ENCODE data around the gene CACNA2D4. TPM values are rescaled to one million over a fixed set of nuclear protein-coding genes. Genes with fewer than 3 reads are reported as not detected.

CACNA2D4 gene
- polyA plus RNA-seq, 1 experiment, result 0.22 TPM

DNA sequence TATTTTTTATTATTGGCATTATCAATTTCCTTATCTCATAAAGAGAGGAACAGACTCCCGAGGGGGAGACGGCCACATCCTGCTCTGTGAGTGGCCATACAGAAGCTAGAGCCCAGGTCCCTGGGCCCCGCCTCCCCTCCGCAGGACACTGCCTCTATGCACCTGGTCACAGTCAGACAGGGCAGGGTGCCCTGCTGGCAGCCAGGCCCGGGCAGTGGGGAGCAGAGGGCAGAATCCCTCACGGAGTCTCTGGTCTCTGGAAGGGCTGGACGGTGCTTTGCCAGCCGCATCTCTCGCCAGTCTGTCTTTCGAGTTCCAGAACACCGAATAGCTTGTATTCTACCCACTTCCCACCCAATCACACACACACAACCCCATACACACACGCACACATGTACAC, 16.4 kb upstream of the CACNA2D4 start:
- POLR2A ChIA-PET, result no interaction called here

DNA sequence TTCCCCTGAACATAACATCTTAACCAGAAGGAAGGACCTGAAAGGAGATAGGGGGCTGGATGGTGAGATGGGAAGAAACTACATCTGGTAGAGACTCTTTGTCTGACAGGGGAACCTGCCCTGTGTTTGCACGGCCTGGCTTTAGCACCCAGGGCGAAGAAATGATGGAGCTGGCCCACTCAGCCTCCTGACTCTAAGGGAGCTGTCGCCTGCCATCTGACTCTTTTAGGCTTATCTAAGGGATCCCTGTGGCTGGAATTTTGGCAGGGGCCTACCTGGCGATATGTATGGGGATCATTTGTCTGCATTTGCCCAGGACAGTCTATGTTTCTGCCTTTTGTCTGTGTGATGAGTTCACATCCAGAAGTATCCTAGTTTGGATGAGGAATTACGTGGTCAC, 15.6 kb upstream of the CACNA2D4 start:
- ChIA-PET CTCF (no interaction called here), POLR2A (interaction anchor here (0.6 kb wide), 1 partner anchor 16 kb away, joined by 7 read pairs; the partner anchor contains the start of gene CACNA2D4)
- TF ChIP-seq, protein P1, sequence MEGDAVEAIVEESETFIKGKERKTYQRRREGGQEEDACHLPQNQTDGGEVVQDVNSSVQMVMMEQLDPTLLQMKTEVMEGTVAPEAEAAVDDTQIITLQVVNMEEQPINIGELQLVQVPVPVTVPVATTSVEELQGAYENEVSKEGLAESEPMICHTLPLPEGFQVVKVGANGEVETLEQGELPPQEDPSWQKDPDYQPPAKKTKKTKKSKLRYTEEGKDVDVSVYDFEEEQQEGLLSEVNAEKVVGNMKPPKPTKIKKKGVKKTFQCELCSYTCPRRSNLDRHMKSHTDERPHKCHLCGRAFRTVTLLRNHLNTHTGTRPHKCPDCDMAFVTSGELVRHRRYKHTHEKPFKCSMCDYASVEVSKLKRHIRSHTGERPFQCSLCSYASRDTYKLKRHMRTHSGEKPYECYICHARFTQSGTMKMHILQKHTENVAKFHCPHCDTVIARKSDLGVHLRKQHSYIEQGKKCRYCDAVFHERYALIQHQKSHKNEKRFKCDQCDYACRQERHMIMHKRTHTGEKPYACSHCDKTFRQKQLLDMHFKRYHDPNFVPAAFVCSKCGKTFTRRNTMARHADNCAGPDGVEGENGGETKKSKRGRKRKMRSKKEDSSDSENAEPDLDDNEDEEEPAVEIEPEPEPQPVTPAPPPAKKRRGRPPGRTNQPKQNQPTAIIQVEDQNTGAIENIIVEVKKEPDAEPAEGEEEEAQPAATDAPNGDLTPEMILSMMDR (IDR thresholded peaks at IDR 0.05; ENCODE audit: low read depth, low read length), result no peak
- no peak for DNase-seq (ENCODE audit: low read depth, low spot score)
- peak overlapping the region; percentile 61 for H3K27ac ChIP-seq (ENCODE audit: low read depth, low read length)
- H3K27me3 ChIP-seq (ENCODE audit: control insufficient read depth, insufficient read depth, low read length), result peaks cover 5% of the 10 kb centered on the region
- no peaks in the 10 kb centered on the region; the same call in 1 of the 2 replicates for H3K9me3 ChIP-seq (ENCODE audit: control insufficient read depth, insufficient read depth, low read length)
- H3K4me3 ChIP-seq (ENCODE audit: low read depth, low read length), result no peak overlapping the region

More for the DNA sequence above, 16.4 kb upstream of the CACNA2D4 start:
- H3K9me3 ChIP-seq (ENCODE audit: control insufficient read depth, insufficient read depth, low read length), result no peaks in the 10 kb centered on the region; the same call in 1 of the 2 replicates
- peaks cover 3% of the 10 kb centered on the region for H3K27me3 ChIP-seq (ENCODE audit: control insufficient read depth, insufficient read depth, low read length)
- TF ChIP-seq, protein P1 (IDR thresholded peaks at IDR 0.05; ENCODE audit: low read depth, low read length), result no peak
- CTCF ChIA-PET, result no interaction called here
- H3K27ac ChIP-seq (ENCODE audit: low read depth, low read length), result no peak overlapping the region
- DNase-seq (ENCODE audit: low read depth, low spot score), result no peak
- H3K4me3 ChIP-seq (ENCODE audit: low read depth, low read length), result no peak overlapping the region

DNA sequence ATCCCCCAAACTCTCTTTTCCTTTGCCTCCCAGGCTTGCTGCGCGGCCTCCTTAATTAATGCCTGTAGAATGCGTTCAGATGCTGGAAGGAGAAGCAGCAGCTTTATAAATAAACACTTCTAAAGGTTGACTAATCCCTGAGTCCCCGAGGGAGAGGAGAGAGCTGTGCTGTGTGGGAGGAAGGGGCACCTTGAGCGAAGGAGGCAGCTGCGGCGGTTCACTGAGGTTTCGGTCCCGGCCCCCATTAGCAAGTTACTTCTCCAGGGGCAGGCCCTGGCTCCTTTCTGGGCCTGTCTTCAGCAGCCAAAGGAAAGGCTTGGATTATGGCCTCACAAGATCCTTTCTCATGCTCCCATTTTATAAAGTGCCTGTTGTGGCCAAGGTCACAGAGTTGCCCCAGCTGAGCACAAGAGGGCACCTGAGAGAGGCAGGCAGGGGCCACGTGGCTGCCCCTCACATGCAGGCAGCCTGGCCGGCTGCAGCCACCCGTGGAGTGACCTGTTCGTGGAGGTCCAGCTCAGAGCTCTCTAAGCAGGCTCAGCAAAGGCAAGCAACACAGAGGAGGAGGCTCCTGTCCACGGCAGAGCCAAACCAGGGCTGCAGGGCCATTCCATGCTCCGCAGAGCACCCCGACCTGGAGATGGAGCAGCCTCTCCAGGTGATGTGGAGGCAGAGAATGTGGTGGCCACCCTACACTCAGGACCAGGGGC, 15.0 kb upstream of the CACNA2D4 start:
- TF ChIP-seq, protein P1 (IDR thresholded peaks at IDR 0.05; ENCODE audit: low read depth, low read length), result no peak
- no peaks in the 10 kb centered on the region; the same call in 1 of the 2 replicates for H3K9me3 ChIP-seq (ENCODE audit: control insufficient read depth, insufficient read depth, low read length)
- H3K27me3 ChIP-seq (ENCODE audit: control insufficient read depth, insufficient read depth, low read length), result peaks cover 8% of the 10 kb centered on the region
- POLR2A ChIA-PET, result interaction anchor here (0.6 to 1.1 kb wide), 2 partner anchors 15 to 122 kb away, joined by 3 to 7 read pairs; partner anchors contain the start of gene CACNA2D4
- CTCF ChIA-PET, result no interaction called here
- H3K4me3 ChIP-seq (ENCODE audit: low read depth, low read length), result no peak overlapping the region
- peak; percentile 36 for DNase-seq (ENCODE audit: low read depth, low spot score)
- H3K27ac ChIP-seq (ENCODE audit: low read depth, low read length), result peak overlapping the region; percentile 61

DNA sequence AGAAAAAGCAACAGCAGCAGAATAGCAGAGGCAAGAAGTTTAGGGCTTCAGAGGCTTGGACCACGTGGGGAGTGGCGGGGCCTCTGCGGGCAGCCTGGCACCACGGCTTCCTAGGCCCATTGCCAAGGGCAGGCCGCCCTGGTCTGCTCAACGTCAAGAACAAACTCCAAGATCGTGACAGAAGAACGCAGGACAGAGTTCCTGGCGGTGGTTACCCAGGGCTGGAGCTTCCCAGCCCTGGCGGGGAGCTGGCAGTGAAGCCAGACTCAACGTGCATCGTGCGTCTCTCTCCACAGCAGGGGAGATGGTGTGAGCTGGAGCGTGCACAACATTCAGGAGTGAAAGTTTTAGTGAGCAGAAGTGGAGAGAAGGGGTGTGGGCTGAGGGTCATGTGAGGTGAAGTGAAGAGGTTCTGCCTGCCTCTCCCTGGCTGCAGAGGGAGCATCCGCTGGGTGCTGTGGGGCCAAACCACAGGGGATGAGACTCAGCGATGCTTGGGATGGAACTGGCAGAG, 13.9 kb upstream of the CACNA2D4 start:
- H3K27me3 ChIP-seq (ENCODE audit: control insufficient read depth, insufficient read depth, low read length), result peaks cover 17% of the 10 kb centered on the region
- H3K27ac ChIP-seq (ENCODE audit: low read depth, low read length), result no peak overlapping the region
- TF ChIP-seq, protein P1 (IDR thresholded peaks at IDR 0.05; ENCODE audit: low read depth, low read length), result no peak
- no peak overlapping the region for H3K4me3 ChIP-seq (ENCODE audit: low read depth, low read length)
- no peak for DNase-seq (ENCODE audit: low read depth, low spot score)
- POLR2A ChIA-PET, result no interaction called here
- H3K9me3 ChIP-seq (ENCODE audit: control insufficient read depth, insufficient read depth, low read length), result no peaks in the 10 kb centered on the region; the same call in 1 of the 2 replicates
- CTCF ChIA-PET, result no interaction called here

DNA sequence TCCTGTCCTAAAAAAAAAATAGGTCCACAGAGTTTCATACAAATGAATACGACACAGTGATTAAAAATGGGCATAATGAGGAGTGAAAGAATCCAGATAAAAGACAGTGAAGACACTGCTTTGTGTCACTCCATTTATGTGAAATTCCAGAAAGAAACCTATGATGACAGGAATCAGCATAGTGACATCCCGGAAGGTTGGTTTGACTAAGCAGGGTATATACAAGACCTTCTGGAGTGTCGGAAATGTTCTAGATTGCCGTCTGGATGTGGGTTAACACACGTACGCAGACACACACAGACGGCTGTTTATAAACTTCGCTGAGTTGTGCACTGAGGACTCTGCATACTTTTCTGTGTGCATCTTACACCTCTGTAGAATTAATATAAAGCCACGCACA, 13.2 kb upstream of the CACNA2D4 start:
- TF ChIP-seq, protein P1 (IDR thresholded peaks at IDR 0.05; ENCODE audit: low read depth, low read length), result no peak
- ChIA-PET POLR2A (no interaction called here), CTCF (no interaction called here)
- Histone ChIP-seq H3K27ac (ENCODE audit: low read depth, low read length) (no peak overlapping the region), H3K9me3 (ENCODE audit: control insufficient read depth, insufficient read depth, low read length) (no peaks in the 10 kb centered on the region; the same call in 1 of the 2 replicates), H3K27me3 (ENCODE audit: control insufficient read depth, insufficient read depth, low read length) (peaks cover 24% of the 10 kb centered on the region), H3K4me3 (ENCODE audit: low read depth, low read length) (no peak overlapping the region)
- no peak for DNase-seq (ENCODE audit: low read depth, low spot score)

All from AG04450 (cell line).